GM21717 (cell line): ENCODE results near the gene NPLOC4.
"Not testable (repeated sequence)": the region's sequence is repeated elsewhere in the genome, so short reads cannot be mapped to it uniquely, and the experiment has no call there.

Experiments used
- ATAC-seq: cut with Tn5 transposase; IDR thresholded peaks from one replicate; pipeline ENCODE4 v1.9.1; 2021; ENCODE audit warnings: mild to moderate bottlenecking, moderate library complexity; ENCODE audit not compliant: unreplicated experiment

The NPLOC4 gene

GRCh38 chr17:81589612-81590011 lies 47.3 kb downstream of the NPLOC4 start:
- ATAC-seq, result no peak

- ATAC-seq, result no peak
Observed at GRCh38 chr17:81586096-81586495, 50.8 kb downstream of the NPLOC4 start.

GRCh38 chr17:81584771-81585170 lies 52.1 kb downstream of the NPLOC4 start:
- ATAC-seq, result not testable (repeated sequence)

- no peak for ATAC-seq
Observed at GRCh38 chr17:81583589-81584342, 53.1 kb downstream of the NPLOC4 start.

- no peak for ATAC-seq
Observed at GRCh38 chr17:81582749-81583148, 54.2 kb downstream of the NPLOC4 start.

DNA sequence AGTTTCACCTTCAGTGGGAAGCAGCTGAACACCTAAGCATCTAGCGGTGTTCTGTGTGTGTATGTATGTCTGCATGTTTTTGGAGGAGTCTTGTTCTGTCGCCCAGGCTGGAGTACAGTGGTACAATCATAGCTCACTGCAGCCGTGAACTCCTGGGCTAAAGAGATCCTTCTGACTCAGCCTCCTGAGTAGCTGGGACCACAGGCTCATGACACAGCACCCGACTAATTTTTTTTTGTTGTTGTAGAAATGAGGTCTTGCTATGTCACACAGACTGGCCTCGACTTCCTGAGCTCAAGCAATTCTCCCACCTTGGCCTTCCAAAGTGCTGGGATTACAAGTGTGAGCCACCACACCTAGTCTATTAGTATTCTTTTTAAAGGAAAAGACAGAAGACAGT lies 54.6 kb downstream of the NPLOC4 start:
- ATAC-seq, result no peak

DNA sequence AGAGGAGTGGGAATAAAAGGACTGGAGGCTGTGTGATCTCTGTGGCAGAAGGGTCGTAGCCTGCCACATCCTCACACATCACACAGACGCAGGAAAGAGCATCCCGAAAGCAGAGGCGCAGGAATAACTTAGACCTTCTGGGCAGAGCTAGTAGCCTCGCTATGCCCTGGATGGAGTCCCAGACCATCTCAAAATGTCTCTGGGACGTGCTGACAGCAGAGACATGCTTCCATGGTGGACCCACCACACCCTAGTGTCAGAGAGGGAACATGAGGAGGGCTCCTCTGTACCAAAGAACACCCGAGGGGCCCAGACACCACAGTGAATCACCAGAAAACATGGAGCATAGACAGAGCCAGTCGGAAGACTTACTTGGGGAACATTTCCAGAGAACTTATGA lies 55.2 kb downstream of the NPLOC4 start:
- ATAC-seq, result no peak

DNA sequence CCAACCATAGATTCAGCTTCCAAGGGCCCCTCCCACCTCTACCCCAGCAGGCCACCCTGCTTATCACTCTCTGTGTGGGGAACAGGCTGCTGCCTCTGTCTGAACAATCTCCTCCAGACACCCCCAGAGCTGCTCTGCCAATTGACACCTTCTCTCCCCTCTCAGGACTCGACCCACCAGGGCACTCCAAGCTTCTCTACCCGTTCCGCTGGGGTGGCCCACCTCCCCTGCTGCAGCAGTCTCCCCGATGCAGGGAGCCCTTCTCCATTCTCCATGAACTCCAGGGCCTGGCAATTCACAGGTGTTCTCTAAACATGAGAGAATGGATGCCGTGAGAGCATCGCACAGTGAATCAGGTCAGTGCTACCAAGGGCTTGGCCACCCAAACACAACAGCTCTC lies 56.4 kb downstream of the NPLOC4 start:
- ATAC-seq, result no peak

GRCh38 chr17:81579821-81580321 lies 57.0 kb downstream of the NPLOC4 start:
- ATAC-seq, result no peak

- no peak for ATAC-seq
Observed at GRCh38 chr17:81579298-81579697, 57.6 kb downstream of the NPLOC4 start.

- ATAC-seq, result no peak
Observed at GRCh38 chr17:81578561-81579225, 58.2 kb downstream of the NPLOC4 start.

DNA sequence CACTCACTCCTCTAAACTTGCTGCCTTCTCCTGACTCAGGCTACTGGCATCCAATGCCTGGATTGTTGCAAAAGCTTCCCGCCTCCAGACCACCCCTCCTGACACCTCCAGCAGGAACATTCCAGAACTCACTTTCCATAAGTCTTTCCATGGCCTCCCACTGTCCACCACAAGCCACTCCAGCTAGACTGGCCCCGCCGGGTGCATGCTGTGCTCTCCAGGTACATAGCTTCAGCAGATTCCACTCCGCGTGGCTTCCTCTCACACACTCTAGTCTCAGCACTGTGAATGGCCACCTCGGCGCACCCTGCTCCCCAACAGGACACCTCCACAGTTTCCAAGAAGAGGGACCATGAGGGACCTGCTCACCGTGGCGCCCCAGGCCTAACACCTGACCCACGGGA lies 58.9 kb downstream of the NPLOC4 start:
- no peak for ATAC-seq

DNA sequence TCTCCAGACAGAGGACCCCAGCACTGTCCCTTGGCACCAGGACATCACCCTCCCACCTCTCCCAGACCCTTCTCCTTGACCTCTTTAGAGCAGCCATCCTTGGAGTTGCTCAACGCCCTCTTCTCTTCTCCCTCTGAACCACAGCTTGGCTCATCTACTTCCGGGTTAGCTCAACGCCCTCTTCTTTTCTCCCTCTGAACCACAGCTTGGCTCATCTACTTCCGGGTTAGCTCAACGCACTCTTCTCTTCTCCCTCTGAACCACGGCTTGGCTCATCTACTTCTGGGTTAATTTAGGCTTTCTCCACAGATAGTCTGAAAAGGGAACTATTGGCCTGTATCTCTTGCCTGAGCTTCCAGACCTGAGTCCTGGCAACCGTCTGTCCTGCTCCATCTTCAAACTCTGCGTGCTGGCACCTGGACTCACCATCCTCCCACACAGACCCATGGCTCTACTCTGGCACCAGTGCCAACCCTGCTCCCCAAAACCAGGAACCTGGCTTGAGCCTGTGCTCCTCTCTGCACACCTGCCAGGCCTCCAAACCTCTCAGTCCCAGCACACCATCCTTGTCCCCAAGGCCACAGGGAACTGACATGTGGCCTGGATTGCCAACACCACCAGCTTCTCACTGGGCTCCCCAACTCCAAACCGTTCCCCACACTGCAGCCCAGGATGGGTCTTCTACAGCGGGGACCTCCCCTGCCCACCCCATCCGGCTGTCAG lies 59.5 kb downstream of the NPLOC4 start:
- ATAC-seq, result no peak

- ATAC-seq, result no peak
Observed at GRCh38 chr17:81576621-81577277, 60.2 kb downstream of the NPLOC4 start.

DNA sequence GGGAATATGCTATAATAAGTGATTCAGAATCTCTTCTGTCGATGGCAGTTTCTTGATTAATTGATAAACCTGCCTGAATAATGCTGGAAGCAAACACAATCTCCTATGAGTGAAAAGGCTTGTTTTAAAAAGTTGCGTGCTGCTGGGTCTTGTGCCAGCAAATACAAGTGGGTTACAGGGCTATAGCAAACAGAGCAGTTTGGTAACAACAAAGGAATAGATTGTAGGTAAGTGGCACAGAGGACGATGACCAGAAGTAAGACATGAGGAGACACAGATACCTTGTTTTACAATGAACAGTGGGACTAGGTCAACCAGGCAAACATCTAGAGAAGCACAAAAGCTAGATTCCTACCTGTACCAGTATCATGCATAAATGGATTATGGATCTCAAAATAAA lies 61.1 kb downstream of the NPLOC4 start:
- ATAC-seq, result no peak

DNA sequence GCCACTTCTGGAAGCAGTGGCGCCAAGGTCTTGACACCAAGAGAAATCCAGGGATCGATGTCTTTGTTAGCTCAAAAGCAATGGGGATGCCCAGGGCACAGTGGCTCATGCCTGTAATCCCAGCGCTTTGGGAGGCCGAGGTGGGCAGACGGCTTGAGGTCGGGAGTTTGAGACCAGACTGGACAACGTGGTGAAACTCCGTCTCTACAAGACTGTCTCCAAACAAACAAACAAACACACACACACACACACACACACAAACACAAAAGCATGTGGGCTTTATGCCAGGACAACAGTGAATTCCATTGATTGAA lies 62.3 kb downstream of the NPLOC4 start:
- ATAC-seq, result no peak

- ATAC-seq, result no peak
Observed at GRCh38 chr17:81573794-81574642, 62.9 kb downstream of the NPLOC4 start.

DNA sequence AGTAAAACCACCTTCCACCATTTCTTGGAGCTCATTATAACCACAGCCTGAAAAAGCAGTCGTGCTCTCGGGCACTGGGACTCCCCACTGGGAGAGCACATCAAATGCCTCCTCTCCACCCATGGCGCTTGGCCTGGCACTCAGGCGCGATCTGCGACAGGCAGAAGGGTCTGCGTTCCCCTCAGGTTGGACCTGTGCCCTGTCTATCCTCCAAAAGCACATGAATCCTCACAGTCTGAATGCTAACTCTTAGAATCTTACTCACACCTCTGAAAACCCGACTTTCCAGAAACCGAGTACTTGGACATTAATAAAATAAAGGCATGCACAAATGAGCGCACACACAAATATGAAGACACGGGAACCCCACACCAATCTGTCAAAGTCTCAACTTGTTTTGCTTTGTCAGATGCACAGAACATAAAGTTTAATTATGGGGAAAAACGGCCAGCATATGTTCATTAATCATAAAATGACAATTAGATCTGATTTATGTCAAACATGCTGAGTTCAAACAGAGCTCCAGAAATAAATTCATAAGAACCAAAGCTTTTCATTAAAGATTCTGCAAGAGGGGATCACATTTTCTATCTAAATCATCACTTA lies 64.2 kb downstream of the NPLOC4 start:
- ATAC-seq, result no peak

DNA sequence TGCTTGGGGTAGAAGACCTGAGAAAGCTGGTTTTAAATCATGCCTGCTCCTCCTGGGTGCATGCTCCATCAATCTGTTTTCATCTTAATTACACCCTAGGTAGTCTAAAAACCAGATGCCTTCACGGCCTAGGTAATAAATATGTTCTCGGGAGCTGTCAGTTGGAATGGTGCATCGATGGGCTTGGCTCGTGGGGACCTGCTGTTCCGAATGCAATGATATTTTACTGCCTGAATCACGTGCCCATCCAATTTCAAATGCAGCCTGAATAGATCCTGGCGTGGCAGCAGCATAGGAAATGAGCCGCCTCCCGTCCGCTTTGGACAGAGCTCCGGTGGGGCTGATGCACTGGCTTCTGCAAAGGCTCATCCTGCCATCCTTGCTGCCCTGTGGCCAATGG lies 65.9 kb downstream of the NPLOC4 start:
- no peak for ATAC-seq

DNA sequence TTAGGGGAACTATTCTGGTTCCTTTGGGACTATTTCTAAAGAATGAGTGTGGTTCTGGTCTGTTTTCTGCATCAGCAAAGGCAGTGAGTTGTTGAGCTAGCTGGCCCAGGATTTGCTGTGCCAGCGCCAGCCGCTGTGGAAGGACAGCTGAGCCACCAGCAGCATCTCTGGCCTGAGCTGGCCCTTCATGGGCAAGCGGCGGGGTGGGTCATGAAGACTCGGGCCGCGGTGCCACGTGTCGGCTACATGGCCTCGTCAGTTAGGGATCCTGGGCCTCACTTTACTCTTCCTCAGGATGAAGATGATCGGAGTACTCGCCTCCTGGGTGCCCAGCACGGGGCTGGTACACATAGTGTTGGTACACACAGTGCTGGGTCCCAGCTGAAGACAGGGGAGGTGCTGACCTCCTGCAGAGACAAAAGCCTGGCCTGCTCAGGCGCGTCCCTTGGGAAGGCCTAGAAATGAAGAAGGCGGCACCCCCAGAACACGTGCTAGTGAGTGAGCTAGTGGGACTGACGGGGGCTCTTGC lies 66.9 kb downstream of the NPLOC4 start:
- ATAC-seq, result no peak
